Stromal cell of bone marrow (primary cell): ENCODE measurements around the gene ZNF700.
"Not testable (repeated sequence)": the region's sequence is repeated elsewhere in the genome, so short reads cannot be mapped to it uniquely, and the experiment has no call there.

ENCODE experiments used
- DNase-seq: peaks from one replicate; pipeline ENCODE4 v3.0.0-alpha.2; 2012; ENCODE audit warnings: low read depth

The ZNF700 gene

DNA sequence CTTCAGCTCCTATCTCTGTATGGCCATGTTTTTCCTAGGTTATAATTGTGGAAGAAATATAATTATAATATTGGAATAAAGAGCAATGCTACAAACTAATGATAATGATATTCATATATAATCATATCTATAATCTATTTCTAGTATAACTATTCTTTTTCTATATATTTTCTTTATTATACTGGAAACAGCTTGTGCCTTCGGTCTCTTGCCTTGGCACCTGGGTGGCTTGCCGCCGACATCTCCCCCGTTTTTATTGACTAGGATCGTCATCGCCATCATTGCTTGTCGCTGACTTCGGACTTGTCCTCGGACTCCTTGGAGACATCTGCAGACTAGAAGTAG lies 64.2 kb downstream of the ZNF700 start:
- no peak for DNase-seq

GRCh38 chr19:11991921-11992320 lies 67.0 kb downstream of the ZNF700 start:
- not testable (repeated sequence) for DNase-seq

DNA sequence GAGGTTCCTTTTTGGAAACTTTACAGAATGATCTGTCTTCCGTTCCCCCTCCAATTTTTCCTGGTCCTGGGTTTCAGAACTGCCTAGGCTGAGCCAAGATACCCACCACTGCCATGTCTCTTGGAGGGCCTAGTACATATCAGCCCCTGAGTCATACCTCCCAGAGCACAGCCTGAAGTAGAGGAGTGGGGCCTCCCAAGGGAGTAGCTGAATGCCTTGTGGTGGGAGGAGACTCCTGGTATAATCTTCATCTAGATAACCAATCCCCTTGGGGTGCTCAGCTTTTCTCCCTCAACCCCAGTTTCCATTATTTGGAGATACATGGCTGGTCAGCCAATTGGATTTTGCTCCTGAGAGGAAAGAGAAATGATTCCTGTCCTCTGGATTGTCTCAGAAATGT lies 70.3 kb downstream of the ZNF700 start:
- no peak for DNase-seq
